GM12878 (cell line): Measurements from ENCODE around the gene FRYL. TPM values are rescaled to one million over a fixed set of nuclear protein-coding genes. Genes with fewer than 3 reads are reported as not detected.

Source experiments
- ATAC-seq: fragments of 200-7000 bp; cut with Tn5 transposase; 3 replicates; pipeline ENCODE4 v1.9.1; 2020; ENCODE audit warnings: mild to moderate bottlenecking, moderate library complexity
- BruUV-seq: library from RNA; stranded (reverse); fragments of 400-500 nt; replicated peaks from 2 replicates; lab custom pipeline; 2021; lab: Mats Ljungman, UMichigan
- CTCF ChIA-PET: fragments of 300-600 bp; sonication (Branson Sonifier 250); formaldehyde crosslinking; extraction: SDS; loops from one replicate; lab custom pipeline; 2021; ENCODE audit warnings: inconsistent platforms; lab: Yijun Ruan, JAX
- POLR2A ChIA-PET: fragments of 350-600 bp; formaldehyde crosslinking; extraction: SDS; loops from one replicate; lab custom pipeline; 2021; ENCODE audit warnings: inconsistent platforms; lab: Charles Lee
- RAD21 ChIA-PET: fragments of 300-600 bp; sonication (Branson Sonifier 250); formaldehyde crosslinking; loops from one replicate; lab custom pipeline; 2023; ENCODE audit warnings: antibody characterized with exemption; ENCODE audit not compliant: unreplicated experiment; lab: Charles Lee
- SMC1A ChIA-PET: fragments of 300-600 bp; sonication (Branson Sonifier 250); formaldehyde crosslinking; loops from one replicate; lab custom pipeline; 2023; ENCODE audit not compliant: unreplicated experiment, uncharacterized antibody; lab: Charles Lee
- DNase-seq: peaks from one replicate; pipeline ENCODE4 v3.0.0-alpha.2; 2011; ENCODE audit warnings: low read depth, low spot score
- FAIRE-seq: peaks from 3 replicates; lab custom pipeline; 2011; peaks lifted over from hg19 to GRCh38; lab: Jason Lieb, UNC
- H2AFZ ChIP-seq: 2 replicates; pipeline ENCODE4 v1.6.0; 2011; ENCODE audit warnings: low read depth, low read length, control low read depth; ENCODE audit not compliant: control insufficient read depth
- H3K27ac ChIP-seq: 2 replicates; pipeline ENCODE4 v1.5.1; 2011; ENCODE audit warnings: control low read depth; ENCODE audit not compliant: control insufficient read depth, insufficient read depth
- H3K27me3 ChIP-seq, 2 experiments: replicated peaks in 1 of 2; 2 replicates each; pipeline versions ENCODE4 v1.6.0 to v1.6.1; 2011; ENCODE audit warnings: low read length in 1 of 2; ENCODE audit not compliant: control insufficient read depth in 2 of 2, insufficient read depth in 2 of 2
- H3K36me3 ChIP-seq, 2 experiments: 2 replicates each; pipeline ENCODE4 v1.5.1; 2011; ENCODE audit warnings: low read length in 1 of 2; ENCODE audit not compliant: control insufficient read depth in 2 of 2, insufficient read depth in 2 of 2
- H3K4me1 ChIP-seq: 2 replicates; pipeline ENCODE4 v1.6.1; 2011; ENCODE audit warnings: mild to moderate bottlenecking, low read length, moderate library complexity, mixed read lengths; ENCODE audit not compliant: control insufficient read depth, insufficient read depth
- H3K4me2 ChIP-seq: 2 replicates; pipeline ENCODE4 v1.6.0; 2011; ENCODE audit warnings: control low read depth; ENCODE audit not compliant: control insufficient read depth, insufficient read depth
- H3K4me3 ChIP-seq: fragments of 200-600 bp; sonication (generic); 2 replicates; pipeline ENCODE4 v1.5.1; 2016
- H3K79me2 ChIP-seq: 2 replicates; pipeline ENCODE4 v1.6.0; 2011; ENCODE audit warnings: low read length; ENCODE audit not compliant: control insufficient read depth, insufficient read depth
- H3K9ac ChIP-seq: 2 replicates; pipeline ENCODE4 v1.8.0; 2011; ENCODE audit warnings: low read length, control low read depth, mixed read lengths; ENCODE audit not compliant: control insufficient read depth, insufficient read depth
- H3K9me3 ChIP-seq: replicated peaks from 3 replicates; pipeline ENCODE4 v1.5.1; 2011; ENCODE audit warnings: mild to moderate bottlenecking, low read length; ENCODE audit not compliant: control insufficient read depth, insufficient read depth
- H4K20me1 ChIP-seq: 2 replicates; pipeline ENCODE4 v1.6.0; 2011; ENCODE audit not compliant: control insufficient read depth, insufficient read depth
- NR2C1 ChIP-seq: fragments of 450-650 bp; IDR thresholded peaks from 2 replicates; pipeline ENCODE4 v1.6.1; 2017; ENCODE audit warnings: antibody characterized with exemption, mild to moderate bottlenecking, moderate library complexity
- WGBS: methylation state at CpG from one replicate; pipeline ENCODE4 v1.1.6; 2016; ENCODE audit warnings: low lambda C conversion rate; ENCODE audit not compliant: insufficient replicate concordance, insufficient coverage; ENCODE audit errors: missing lambda C conversion rate; 5-methylcytosine and 5-hydroxymethylcytosine counted together
- in situ Hi-C: fragments of 300-500 bp; cut with MboI; formaldehyde crosslinking; loops from 9 replicates; pipeline ENCODE4 v1.14.3; 2018; ENCODE audit warnings: mixed read lengths
- intact Hi-C: fragments of 100-400 bp; cut with micrococcal nuclease; formaldehyde crosslinking; loops from one replicate; pipeline ENCODE4 v1.14.2; 2022; ENCODE audit not compliant: unreplicated experiment
- polyA plus RNA-seq, 11 experiments: library from polyadenylated mRNA; depleted of rRNA in 4 of 11; unstranded in 6 of 11; stranded (reverse) in 5 of 11; fragments of >200 nt; fragmentation: Nextera tagmentation in 4 of 11; fragmentation: Illumina TruSeq in 1 of 11; extraction: Ambion mirVana in 4 of 11; extraction: Trizol in 1 of 11; gene quantifications; 1 replicate in 1 of 11; 2 replicates in 10 of 11; pipeline versions ENCODE4 v1.2.1 to v1.2.3, GENCODE V29; 2011 to 2016; ENCODE audit warnings: inconsistent platforms in 2 of 11, missing spikeins in 2 of 11, low read depth in 1 of 11
- total RNA-seq, 4 experiments: library from RNA; depleted of rRNA in 3 of 4; stranded (reverse); fragments of >200 nt in 3 of 4; fragmentation: Illumina TruSeq in 1 of 4; extraction: Trizol in 1 of 4; gene quantifications; 2 replicates each; pipeline versions ENCODE4 v1.2.1 to v1.2.3, GENCODE V29; 2013 to 2021
- TF ChIP-seq, protein P1 (sequence below): fragments of 450-650 bp; IDR thresholded peaks from 2 replicates; pipeline ENCODE4 v1.6.1; 2016; ENCODE audit warnings: mild to moderate bottlenecking

FRYL gene
- total and polyA plus RNA-seq, 10 of the 15 experiments (the other 5 are each of a cell fraction or from before 2014, with no cell fraction given) = 10.3 to 50.6 (median 28.7) TPM

DNA sequence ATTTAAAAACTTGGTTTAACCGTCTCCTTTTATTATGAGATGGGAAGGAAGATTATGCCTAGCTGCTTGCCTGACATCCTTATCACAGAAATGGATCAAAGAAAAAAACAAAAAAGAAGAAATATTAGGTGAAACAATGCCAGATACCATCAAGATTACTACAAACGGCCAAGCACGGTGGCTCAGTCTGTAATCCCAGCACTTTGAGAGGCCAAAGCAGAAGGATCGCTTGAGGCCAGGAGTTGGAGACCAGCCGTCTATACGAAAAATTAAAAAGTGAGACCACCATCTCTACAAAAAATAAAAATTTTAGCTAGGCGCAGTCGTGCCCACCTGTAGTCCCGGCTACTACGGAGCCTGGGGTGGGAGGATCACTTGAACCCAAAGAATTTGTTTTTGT lies 2.3 kb downstream of the FRYL start:
- TF ChIP-seq, protein P1, sequence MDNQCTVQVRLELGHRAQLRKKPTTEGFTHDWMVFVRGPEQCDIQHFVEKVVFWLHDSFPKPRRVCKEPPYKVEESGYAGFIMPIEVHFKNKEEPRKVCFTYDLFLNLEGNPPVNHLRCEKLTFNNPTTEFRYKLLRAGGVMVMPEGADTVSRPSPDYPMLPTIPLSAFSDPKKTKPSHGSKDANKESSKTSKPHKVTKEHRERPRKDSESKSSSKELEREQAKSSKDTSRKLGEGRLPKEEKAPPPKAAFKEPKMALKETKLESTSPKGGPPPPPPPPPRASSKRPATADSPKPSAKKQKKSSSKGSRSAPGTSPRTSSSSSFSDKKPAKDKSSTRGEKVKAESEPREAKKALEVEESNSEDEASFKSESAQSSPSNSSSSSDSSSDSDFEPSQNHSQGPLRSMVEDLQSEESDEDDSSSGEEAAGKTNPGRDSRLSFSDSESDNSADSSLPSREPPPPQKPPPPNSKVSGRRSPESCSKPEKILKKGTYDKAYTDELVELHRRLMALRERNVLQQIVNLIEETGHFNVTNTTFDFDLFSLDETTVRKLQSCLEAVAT = peak; percentile 75
- TF ChIP-seq NR2C1 = no peak
- TF ChIP-seq, all 136 proteins: peak for 1
- H3K4me1 ChIP-seq = peaks cover 2% of the 10 kb centered on the region; the same call in 1 of the 2 replicates
- ChIA-PET RAD21 (no interaction called here), CTCF (no interaction called here), POLR2A (no interaction called here), SMC1A (interaction anchor here (1.5 kb wide), 1 partner anchor 199 kb away, joined by 3 read pairs; no protein-coding TSS in a partner anchor)
- no peak for FAIRE-seq
- intact Hi-C loops = loop anchor here (2.0 to 5.0 kb wide), 3 partner anchors 80 to 185 kb away; no protein-coding TSS in a partner anchor
- peaks cover 70% of the 10 kb centered on the region for H3K79me2 ChIP-seq
- H3K9me3 ChIP-seq = no peaks in the 10 kb centered on the region
- in situ Hi-C loops = no loop called here
- no TSS peak for BruUV-seq
- H4K20me1 ChIP-seq = no peaks in the 10 kb centered on the region
- H3K27me3 ChIP-seq = no peaks in the 10 kb centered on the region
- H3K27ac ChIP-seq = no peak overlapping the region
- DNase-seq = no peak
- no peak for ATAC-seq
- H3K9ac ChIP-seq = no peak overlapping the region; the same call in 1 of the 2 replicates
- H3K4me3 ChIP-seq = peak overlapping the region; percentile 97
- no peak overlapping the region for H2AFZ ChIP-seq
- H3K4me2 ChIP-seq = peak overlapping the region; percentile 80
- H3K36me3 ChIP-seq = no peaks in the 10 kb centered on the region
- WGBS = 97% methylated on average over 10 of the region's 10 CpGs
